Breast epithelium (tissue), 4 donors: Measurements from ENCODE around the gene RIC8A. TPM values are rescaled to one million over a fixed set of nuclear protein-coding genes. Genes with fewer than 3 reads are reported as not detected.

Experiments used
- DNase-seq, 2 donors: peaks; one replicate each; pipeline ENCODE4 v3.0.0-alpha.2; 2019; ENCODE audit warnings: low spot score in 2 of 2
- H3K27ac ChIP-seq, 2 donors: fragments of 200-600 bp; sonication (generic) in 1 of 2; one replicate each; pipeline ENCODE4 v1.5.1; 2016 to 2019; ENCODE audit warnings: mild to moderate bottlenecking in 1 of 2
- H3K27me3 ChIP-seq, 2 donors: fragments of 200-600 bp; sonication (generic) in 1 of 2; one replicate each; pipeline versions ENCODE4 v1.5.1 to v1.6.0; 2017 to 2019; ENCODE audit warnings: control low read depth in 1 of 2, mild to moderate bottlenecking in 1 of 2
- H3K36me3 ChIP-seq: fragments of 200-600 bp; one replicate; pipeline ENCODE4 v1.5.1; 2019
- H3K4me1 ChIP-seq, 2 donors: fragments of 200-600 bp; sonication (generic); one replicate each; pipeline ENCODE4 v1.5.1; 2016 to 2019; ENCODE audit warnings: control low read depth in 1 of 2
- H3K4me3 ChIP-seq, 3 donors: fragments of 200-600 bp; sonication (generic); 1 replicate in 2 of 3; 2 replicates in 1 of 3; pipeline ENCODE4 v1.5.1; 2016 to 2019; ENCODE audit warnings: mild to moderate bottlenecking in 3 of 3, moderate library complexity in 2 of 3
- H3K9me3 ChIP-seq, 2 donors: fragments of 200-600 bp; sonication (generic) in 1 of 2; one replicate each; pipeline ENCODE4 v1.5.1; 2016 to 2019; ENCODE audit warnings: control low read depth in 1 of 2
- POLR2A ChIP-seq: fragments of 450-650 bp; IDR thresholded peaks from one replicate; pipeline ENCODE4 v1.6.1; 2016; ENCODE audit warnings: antibody characterized with exemption, mild to moderate bottlenecking, moderate library complexity
- POLR2AphosphoS5 ChIP-seq, 3 donors: sonication (generic); formaldehyde crosslinking; IDR thresholded peaks; one replicate each; pipeline ENCODE4 v1.6.1; 2017; ENCODE audit warnings: antibody characterized with exemption in 3 of 3
- intact Hi-C: fragments of 100-400 bp; cut with DNase I; formaldehyde crosslinking; loops from one replicate; pipeline ENCODE4 v1.15.1; 2023; ENCODE audit warnings: low total_unique reads
- total RNA-seq, 3 donors: library from RNA; depleted of rRNA; stranded (reverse); fragments of >200 nt; gene quantifications; one replicate each; pipeline ENCODE4 v1.1.0, GENCODE V29; 2016
- TF ChIP-seq, protein P1 (sequence below), 3 donors: fragments of 450-650 bp; IDR thresholded peaks; one replicate each; pipeline ENCODE4 v1.5.1; 2016 to 2017; ENCODE audit warnings: antibody characterized with exemption in 3 of 3, mild to moderate bottlenecking in 3 of 3, moderate library complexity in 3 of 3

RIC8A gene
- total RNA-seq, 3 donors from 2014 or later, result 76.5 to 90.8 (median 77.0) TPM

- intact Hi-C loops, result no loop called here
- no peak overlapping the region for H3K27ac ChIP-seq
Observed at GRCh38 chr11:200224-201003, 7.1 kb upstream of the RIC8A start.

GRCh38 chr11:201966-202365 is 5.5 kb upstream of the RIC8A start:
- H3K4me3 ChIP-seq, result no peak overlapping the region
- H3K27me3 ChIP-seq, result no peaks in the 10 kb centered on the region
- DNase-seq, result no peak
- no peaks in the 10 kb centered on the region for H3K36me3 ChIP-seq
- no peak overlapping the region for H3K27ac ChIP-seq
- no peaks in the 10 kb centered on the region for H3K9me3 ChIP-seq
- H3K4me1 ChIP-seq, result peaks cover 9 to 10% of the 10 kb centered on the region in 2 donors
- TF ChIP-seq POLR2AphosphoS5 (IDR thresholded peaks at IDR 0.05) (no peak), POLR2A (no peak)
- TF ChIP-seq, protein P1, sequence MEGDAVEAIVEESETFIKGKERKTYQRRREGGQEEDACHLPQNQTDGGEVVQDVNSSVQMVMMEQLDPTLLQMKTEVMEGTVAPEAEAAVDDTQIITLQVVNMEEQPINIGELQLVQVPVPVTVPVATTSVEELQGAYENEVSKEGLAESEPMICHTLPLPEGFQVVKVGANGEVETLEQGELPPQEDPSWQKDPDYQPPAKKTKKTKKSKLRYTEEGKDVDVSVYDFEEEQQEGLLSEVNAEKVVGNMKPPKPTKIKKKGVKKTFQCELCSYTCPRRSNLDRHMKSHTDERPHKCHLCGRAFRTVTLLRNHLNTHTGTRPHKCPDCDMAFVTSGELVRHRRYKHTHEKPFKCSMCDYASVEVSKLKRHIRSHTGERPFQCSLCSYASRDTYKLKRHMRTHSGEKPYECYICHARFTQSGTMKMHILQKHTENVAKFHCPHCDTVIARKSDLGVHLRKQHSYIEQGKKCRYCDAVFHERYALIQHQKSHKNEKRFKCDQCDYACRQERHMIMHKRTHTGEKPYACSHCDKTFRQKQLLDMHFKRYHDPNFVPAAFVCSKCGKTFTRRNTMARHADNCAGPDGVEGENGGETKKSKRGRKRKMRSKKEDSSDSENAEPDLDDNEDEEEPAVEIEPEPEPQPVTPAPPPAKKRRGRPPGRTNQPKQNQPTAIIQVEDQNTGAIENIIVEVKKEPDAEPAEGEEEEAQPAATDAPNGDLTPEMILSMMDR (IDR thresholded peaks at IDR 0.05), result no peak
- intact Hi-C loops, result no loop called here

More at GRCh38 chr11:200224-201003, 7.1 kb upstream of the RIC8A start:
- Histone ChIP-seq H3K36me3 (no peaks in the 10 kb centered on the region), H3K9me3 (no peaks in the 10 kb centered on the region), H3K4me3 (no peak overlapping the region), H3K4me1 (peaks cover 1% of the 10 kb centered on the region in 2 donors), H3K27me3 (no peaks in the 10 kb centered on the region)
- no peak for TF ChIP-seq POLR2A
- TF ChIP-seq, protein P1 (IDR thresholded peaks at IDR 0.05), result no peak
- no peak for DNase-seq

- TF ChIP-seq, protein P1 (IDR thresholded peaks at IDR 0.05), result no peak
- no peak for TF ChIP-seq POLR2A
- no peak for TF ChIP-seq POLR2AphosphoS5 (IDR thresholded peaks at IDR 0.05)
- DNase-seq, result no peak
- intact Hi-C loops, result no loop called here
- Histone ChIP-seq H3K27me3 (no peaks in the 10 kb centered on the region), H3K4me1 (peaks cover 9 to 10% of the 10 kb centered on the region in 2 donors), H3K36me3 (no peaks in the 10 kb centered on the region), H3K4me3 (no peak overlapping the region), H3K9me3 (no peaks in the 10 kb centered on the region), H3K27ac (no peak overlapping the region)
Observed at GRCh38 chr11:202490-202889, 5.0 kb upstream of the RIC8A start.

DNA sequence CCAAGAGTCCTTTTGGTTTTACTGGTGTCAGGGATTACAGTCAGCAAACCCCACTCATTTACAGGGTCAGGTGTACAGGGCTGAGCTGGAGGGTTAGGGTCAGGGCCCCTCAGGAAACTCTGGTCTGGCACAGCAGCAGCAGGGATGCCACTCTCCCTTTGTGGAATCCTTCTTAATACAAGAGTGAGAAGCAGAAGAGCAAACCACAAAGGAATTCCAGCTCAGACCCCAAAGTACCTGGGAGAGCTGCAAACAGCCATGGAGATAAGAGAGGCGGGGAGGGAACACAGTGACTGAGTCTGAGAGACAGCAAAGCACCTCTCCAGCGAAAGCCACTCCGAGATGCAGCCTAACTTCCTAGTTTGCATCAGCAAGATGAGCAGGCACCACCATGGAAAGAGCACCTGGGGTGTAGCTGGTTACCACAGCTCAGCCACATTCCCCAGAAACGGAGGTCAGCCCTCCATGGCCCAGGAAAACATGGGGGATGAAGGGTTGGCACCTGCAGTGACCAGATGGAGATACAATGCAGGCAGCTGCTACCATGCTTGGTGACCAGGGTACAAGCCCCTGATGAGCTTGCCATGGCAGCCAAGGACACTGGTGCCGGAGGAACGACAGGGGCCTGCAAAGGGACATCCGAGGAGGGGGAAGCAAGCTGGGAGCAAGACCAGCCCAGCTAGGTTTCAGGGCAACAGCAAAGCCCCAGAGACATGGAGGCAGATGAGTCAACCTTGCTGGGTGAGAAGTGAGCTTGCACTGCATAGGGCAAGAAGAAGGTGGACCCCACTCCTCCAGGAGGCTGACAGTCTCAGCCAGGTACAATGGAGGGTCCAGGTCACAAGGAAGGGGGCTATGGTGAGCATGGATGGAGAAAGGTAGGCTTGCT is 4.2 kb upstream of the RIC8A start:
- peaks cover 9 to 10% of the 10 kb centered on the region in 2 donors for H3K4me1 ChIP-seq
- intact Hi-C loops, result no loop called here
- no peaks in the 10 kb centered on the region for H3K27me3 ChIP-seq
- H3K27ac ChIP-seq, result no peak overlapping the region
- TF ChIP-seq, protein P1 (IDR thresholded peaks at IDR 0.05), result no peak
- TF ChIP-seq POLR2A (no peak), POLR2AphosphoS5 (IDR thresholded peaks at IDR 0.05) (no peak)
- no peaks in the 10 kb centered on the region for H3K36me3 ChIP-seq
- H3K4me3 ChIP-seq, result no peak overlapping the region
- DNase-seq, result peak in 1 of 2 donors; percentile 30
- H3K9me3 ChIP-seq, result no peaks in the 10 kb centered on the region
